Activated naive CD4-positive, alpha-beta T cell treated with anti-CD3 and anti-CD28 coated beads, Interleukin-2, amount 50 U/mL, for 24 hours (primary cell): ENCODE data around the gene VMAC.

Experiments
- H3K27ac Mint-ChIP-seq: one replicate; pipeline ENCODE4 v1.8.0; 2021; ENCODE audit warnings: mild to moderate bottlenecking, mixed read lengths
- H3K27me3 Mint-ChIP-seq: one replicate; pipeline ENCODE4 v1.8.0; 2021; ENCODE audit warnings: mixed read lengths
- H3K36me3 Mint-ChIP-seq: one replicate; pipeline ENCODE4 v1.8.0; 2021; ENCODE audit warnings: mixed read lengths
- H3K4me1 Mint-ChIP-seq: one replicate; pipeline ENCODE4 v1.8.0; 2021; ENCODE audit warnings: mixed read lengths
- H3K4me3 Mint-ChIP-seq: one replicate; pipeline ENCODE4 v1.8.0; 2021; ENCODE audit warnings: mild to moderate bottlenecking, mixed read lengths
- H3K9me3 Mint-ChIP-seq: one replicate; pipeline ENCODE4 v1.8.0; 2021; ENCODE audit warnings: mixed read lengths

The VMAC gene

DNA sequence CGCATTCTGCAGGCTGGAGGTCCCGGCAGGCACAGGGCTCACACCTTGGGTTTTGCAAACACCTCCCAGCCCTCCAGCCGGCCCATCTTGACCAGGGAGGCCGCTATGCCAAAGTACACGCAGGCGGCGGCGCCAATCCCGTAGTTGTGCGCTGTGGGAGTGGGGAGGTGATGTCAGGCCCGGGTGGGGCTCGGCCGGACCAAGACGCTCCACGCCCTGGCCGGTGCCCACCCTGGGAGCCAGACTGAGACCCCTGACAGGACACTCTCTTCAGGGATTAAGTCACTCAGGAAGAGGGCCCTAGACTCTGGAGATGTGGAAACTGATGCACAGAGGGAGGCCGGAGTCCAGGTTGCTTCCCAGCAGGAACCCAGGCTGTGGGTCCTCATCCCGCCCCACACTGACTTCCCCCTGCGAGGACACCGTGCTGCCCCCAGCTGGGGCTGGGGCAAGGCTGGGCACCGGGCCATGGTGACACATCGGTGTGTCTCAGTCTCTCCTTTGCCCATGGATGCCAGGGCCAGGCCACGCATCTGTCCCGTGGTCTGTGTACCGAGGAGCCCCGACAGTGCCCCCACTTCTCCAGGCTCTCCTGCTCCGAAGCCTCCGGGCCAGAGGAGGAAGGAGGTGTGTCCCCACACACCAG lies 9.8 kb upstream of the VMAC start:
- Mint-ChIP-seq H3K36me3 (no peaks in the 10 kb centered on the region), H3K9me3 (no peaks in the 10 kb centered on the region), H3K4me1 (peaks cover 1% of the 10 kb centered on the region), H3K27ac (no peak overlapping the region), H3K4me3 (no peak overlapping the region), H3K27me3 (no peaks in the 10 kb centered on the region)

DNA sequence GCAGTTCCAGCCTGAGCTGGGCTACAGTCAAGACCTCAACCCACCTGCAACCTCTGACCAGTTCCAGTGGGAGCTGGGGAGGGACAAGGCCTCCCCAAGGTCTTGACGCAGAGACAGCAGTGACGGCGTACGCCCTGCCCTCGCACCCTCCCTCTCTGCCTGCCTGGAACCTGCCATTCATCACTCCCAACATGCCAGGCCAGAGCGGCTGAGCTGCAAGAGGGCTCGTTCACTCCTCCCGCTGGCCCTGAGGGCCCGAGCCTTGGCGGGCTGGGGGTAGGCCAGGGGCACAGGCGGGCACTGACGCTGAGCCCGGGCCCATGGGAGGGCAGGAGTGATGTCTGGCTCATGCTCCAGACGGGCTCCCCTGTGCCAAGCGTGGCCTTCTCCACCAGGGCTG lies 9.3 kb upstream of the VMAC start:
- Mint-ChIP-seq H3K27me3 (no peaks in the 10 kb centered on the region), H3K4me3 (no peak overlapping the region), H3K27ac (no peak overlapping the region), H3K4me1 (peaks cover 7% of the 10 kb centered on the region), H3K36me3 (peaks cover 3% of the 10 kb centered on the region), H3K9me3 (no peaks in the 10 kb centered on the region)

DNA sequence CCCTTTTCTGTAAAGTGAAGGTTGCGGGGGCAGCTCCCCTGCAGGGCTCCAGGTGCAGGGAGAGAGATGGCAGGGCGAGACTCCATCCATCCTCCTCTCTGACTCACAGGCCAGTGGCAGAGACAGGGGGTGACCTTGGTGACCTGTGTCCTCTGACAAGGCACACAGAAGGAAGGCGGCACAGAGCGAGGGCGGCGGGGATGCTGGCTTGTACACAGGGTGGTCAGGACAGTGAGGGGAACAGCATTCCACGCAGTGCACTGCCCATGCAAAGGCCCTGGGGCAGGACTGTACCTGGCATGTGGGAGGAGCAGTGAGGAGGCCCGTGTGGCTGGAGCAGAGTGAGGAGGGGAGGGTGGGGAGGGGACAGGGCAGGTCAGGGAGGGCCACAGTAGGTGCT lies 8.8 kb upstream of the VMAC start:
- Mint-ChIP-seq H3K4me3 (no peak overlapping the region), H3K27ac (no peak overlapping the region), H3K36me3 (peaks cover 3% of the 10 kb centered on the region), H3K27me3 (no peaks in the 10 kb centered on the region), H3K9me3 (no peaks in the 10 kb centered on the region), H3K4me1 (peaks cover 8% of the 10 kb centered on the region)

DNA sequence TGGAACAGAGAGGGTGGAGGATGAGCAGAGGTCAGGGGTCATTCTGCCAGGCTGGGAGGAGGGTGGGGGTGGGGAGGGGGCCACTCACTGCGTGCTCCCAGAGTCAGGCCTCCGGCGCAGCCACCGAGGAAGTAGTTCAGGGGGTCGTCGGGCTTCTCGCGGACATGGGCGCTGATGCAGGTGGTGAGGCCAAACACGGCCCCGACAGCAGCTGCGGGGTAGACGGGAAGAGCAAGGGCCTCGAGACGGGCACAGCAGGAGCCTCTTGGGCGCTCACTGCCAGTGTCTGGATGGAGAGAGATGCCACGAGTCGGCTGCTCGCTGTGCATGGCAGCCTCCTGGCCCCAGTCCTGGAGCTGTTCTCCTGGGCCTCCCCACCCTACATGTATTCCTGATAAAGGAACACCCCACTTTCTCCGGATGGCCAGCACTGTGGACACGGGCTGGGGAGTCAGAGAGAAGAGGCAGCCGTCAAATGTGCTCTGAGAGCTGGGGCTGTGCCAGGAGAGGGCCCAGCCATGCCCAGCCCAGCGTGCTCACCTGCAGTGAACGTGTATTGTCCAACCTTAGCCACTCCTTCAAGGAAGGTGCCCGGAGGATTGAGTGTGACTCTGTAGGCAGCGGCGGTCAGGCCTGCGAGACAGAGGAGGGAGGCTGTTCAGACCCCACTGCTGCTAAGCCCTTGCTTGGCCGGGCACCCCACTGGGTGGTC lies 8.2 kb upstream of the VMAC start:
- no peak overlapping the region for H3K4me3 Mint-ChIP-seq
- no peaks in the 10 kb centered on the region for H3K9me3 Mint-ChIP-seq
- no peaks in the 10 kb centered on the region for H3K27me3 Mint-ChIP-seq
- peaks cover 14% of the 10 kb centered on the region for H3K4me1 Mint-ChIP-seq
- peaks cover 5% of the 10 kb centered on the region for H3K36me3 Mint-ChIP-seq
- H3K27ac Mint-ChIP-seq: no peak overlapping the region

DNA sequence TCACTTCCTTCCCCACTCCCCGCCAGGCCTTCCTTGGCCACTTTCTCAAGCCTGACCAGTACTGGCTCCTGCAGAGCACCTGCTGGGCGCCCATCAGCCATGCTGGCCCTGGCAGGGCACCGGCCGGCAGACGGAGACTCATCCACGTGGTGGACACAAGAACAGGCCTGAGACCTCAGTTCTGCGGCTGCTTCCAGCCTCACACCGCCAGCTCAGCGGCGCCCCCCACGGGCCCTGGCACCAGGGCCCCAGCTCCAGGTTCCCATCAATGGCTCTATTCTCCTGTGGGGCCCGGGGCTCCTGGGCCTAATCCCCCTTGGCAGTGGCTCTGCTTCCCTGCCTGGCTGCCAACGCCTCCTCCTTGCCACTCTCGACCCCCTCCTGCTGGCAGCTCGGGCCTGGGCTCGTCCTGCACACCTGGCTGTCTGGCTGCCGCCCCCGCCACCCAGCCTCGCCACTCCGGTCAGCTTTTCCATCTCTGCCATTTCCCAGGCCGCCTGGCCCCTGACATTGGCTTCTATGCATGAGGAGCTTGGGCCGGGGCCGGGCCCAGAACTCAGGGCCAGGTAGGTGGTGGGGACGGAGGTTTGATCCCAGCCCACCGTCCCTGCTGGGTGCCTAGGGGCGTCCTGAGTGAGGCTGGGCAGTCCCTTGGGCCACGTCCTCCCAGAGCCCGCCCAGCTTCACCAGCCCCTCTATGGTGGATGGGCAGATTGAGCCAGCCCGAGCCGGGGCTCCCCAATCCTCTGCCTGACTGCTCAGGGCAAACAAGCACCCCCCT lies 7.3 kb upstream of the VMAC start:
- peak overlapping the region; percentile 12 for H3K27ac Mint-ChIP-seq
- H3K4me3 Mint-ChIP-seq: no peak overlapping the region
- peaks cover 5% of the 10 kb centered on the region for H3K36me3 Mint-ChIP-seq
- H3K4me1 Mint-ChIP-seq: peaks cover 17% of the 10 kb centered on the region
- no peaks in the 10 kb centered on the region for H3K9me3 Mint-ChIP-seq
- no peaks in the 10 kb centered on the region for H3K27me3 Mint-ChIP-seq

DNA sequence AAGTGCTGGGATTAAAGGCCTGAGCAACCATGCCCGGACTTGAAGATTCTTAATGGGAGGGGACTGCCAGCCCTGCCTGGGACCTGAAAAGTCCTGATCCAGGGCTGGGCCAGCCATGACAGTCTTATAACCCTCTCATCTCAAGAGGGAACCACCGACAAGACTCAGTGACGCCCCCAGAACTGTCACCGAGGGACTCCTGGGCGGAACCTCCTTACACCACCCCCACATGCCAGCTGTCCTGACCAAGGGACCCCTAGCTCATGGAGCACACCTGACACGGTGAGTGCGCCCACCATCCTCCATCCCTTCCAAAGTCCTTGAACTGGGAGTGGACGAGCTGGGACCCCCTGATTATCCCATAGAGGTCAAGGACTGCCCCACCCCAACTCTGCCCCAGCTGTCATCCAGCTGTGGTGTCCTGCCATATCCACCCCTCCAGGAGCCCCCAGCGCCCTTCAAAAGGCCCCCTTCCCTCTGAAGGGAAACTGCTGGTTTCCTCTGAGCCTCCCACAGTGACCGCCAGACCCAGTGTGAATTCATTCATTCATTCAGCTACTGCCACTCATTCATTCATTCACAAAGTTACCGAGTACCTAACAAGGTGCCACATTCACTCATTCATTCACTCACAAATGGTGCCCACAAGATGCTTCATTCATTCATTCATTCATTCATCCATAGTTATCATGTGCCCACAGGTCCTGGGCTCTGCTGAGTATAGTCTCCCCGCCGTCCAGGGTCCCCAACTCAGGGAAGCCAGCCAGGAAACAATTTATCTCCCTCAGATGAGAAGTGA lies 4.7 kb upstream of the VMAC start:
- Mint-ChIP-seq H3K27me3 (no peaks in the 10 kb centered on the region), H3K36me3 (peaks cover 5% of the 10 kb centered on the region), H3K27ac (peak overlapping the region; percentile 68), H3K4me1 (peaks cover 22% of the 10 kb centered on the region), H3K9me3 (no peaks in the 10 kb centered on the region), H3K4me3 (no peak overlapping the region)

DNA sequence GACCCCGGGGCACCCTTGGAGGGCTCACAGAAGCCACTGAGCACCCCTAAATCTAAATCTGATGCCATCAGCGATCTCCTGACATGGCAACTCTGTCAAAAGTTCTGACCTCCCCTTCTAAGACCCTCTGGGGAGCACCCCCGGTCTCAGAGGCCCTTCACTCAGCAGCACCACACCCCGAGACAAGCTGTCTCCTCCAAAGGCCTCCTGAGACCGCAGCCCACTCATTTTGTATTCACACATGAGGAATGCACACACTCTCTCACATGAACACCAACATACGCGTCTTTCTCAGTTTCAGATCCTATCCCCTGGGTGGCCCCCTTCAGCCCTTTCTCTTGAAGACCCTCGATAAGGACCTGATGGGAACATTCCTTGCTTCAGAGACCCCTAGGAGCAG lies 3.7 kb upstream of the VMAC start:
- Mint-ChIP-seq H3K4me1 (peaks cover 24% of the 10 kb centered on the region), H3K4me3 (peak overlapping the region; percentile 52), H3K36me3 (peaks cover 5% of the 10 kb centered on the region)

DNA sequence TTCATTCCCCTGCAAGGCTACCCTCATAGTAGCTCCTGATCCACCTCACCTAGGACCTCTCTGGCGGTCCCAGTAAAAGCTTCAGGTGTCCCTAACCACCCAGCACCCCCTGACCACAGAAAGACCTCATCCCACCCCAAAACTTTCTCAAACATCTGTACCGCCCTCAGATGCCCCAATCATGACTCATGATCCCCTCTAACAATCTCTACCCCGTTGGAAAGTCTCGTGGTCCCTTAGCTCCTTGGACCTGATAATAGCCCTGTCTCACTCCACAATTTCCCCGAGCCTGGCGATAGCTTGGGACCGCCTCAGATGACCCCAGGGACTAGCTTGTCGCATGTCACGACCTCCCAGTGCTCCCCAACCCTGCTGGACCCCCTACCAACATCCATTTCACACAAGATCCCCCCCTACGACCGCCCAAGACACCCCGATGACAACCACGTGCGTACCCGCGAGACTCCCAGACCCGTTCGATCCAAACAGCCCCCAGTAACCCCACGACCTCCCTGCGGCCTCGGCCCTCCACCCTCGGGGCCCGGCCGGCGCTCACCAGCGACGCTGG lies 1.5 kb upstream of the VMAC start:
- peak overlapping the region; percentile 97 for H3K27ac Mint-ChIP-seq
- no peaks in the 10 kb centered on the region for H3K27me3 Mint-ChIP-seq
- peak overlapping the region; percentile 98 for H3K4me3 Mint-ChIP-seq
- peaks cover 42% of the 10 kb centered on the region for H3K4me1 Mint-ChIP-seq
- H3K9me3 Mint-ChIP-seq: no peaks in the 10 kb centered on the region
- peaks cover 7% of the 10 kb centered on the region for H3K36me3 Mint-ChIP-seq

More for the DNA sequence above, 3.7 kb upstream of the VMAC start:
- H3K27me3 Mint-ChIP-seq: no peaks in the 10 kb centered on the region
- H3K27ac Mint-ChIP-seq: peak overlapping the region; percentile 70
- H3K9me3 Mint-ChIP-seq: no peaks in the 10 kb centered on the region

DNA sequence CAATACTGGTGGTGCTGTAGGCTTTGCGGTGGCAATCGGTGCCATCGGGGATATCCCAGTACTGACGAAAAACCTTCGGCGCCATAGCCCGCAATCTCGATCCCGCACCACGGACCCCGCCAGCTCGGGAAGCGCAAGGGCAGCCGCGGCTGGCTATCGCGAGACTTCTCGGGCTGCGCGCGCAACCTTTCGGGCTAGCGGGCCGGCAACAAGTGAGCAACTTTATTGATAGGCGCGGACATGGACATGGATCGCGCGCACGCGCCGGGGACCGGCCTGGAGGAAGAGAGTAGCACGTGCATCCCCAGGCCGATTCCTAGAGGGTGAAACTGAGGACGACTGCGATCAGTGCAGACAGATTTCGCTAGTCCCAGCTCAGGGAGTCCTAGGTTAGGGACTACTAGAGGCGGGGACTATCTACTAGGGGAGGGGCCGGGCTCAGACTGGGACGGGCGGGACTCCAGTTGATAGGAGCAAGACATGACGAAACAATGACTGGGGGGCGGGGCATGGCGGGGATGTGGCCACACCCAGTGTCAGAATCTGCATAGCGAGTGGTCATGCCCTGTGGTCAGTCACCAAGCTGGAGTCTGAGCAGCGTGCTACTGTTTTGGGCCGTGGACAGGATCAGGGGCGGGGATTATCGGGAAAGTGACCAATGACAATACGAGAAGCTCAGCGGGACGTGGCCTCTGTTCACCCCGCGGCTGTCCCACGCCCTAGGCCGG lies 884 bp upstream of the VMAC start, which contains the start of gene NDUFA11:
Gene NDUFA11 (minus strand): TSS at position 167 of the 728 bp plus-strand sequence. CDS start 82 bp downstream, at position 85.
- H3K9me3 Mint-ChIP-seq: no peaks in the 10 kb centered on the region
- H3K27ac Mint-ChIP-seq: peak within 1 kb of the TSS; percentile 97
- peaks cover 42% of the 10 kb centered on the region for H3K4me1 Mint-ChIP-seq
- peak within 1 kb of the TSS; percentile 98 for H3K4me3 Mint-ChIP-seq
- peaks cover 7% of the 10 kb centered on the region for H3K36me3 Mint-ChIP-seq
- H3K27me3 Mint-ChIP-seq: no peaks in the 10 kb centered on the region

DNA sequence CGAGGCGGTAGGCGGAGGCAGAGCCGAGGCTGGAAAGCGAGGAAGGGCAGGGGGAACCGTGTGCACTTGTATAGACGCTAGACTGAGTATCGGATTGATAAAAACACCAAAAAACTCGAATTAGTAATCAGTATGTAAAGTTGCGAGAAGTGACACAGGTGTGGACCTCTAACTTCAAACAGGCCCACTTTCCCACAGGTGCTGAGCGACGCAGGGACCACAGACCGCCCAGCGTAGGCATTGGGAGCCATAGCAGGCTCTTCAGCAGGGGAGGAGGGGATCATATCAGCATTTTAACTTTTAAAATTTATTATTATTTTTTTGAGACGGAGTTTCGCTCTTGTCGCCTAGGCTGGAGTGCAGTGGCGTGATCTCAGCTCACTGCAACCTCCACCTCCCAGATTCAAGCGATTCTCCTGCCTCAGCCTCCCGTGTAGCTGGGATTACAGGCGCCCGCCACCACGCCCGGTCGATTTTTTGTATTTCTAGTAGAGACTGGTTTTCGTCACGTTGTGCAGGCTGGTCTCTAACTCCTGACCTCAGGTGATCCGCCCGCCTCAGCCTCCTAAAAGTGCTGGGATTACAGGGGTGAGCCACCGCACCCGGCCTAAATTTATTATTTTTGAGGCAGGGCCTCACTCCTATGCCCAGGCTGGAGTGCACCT lies 574 bp downstream of the VMAC start:
- H3K27me3 Mint-ChIP-seq: no peaks in the 10 kb centered on the region
- H3K4me1 Mint-ChIP-seq: peaks cover 36% of the 10 kb centered on the region
- peak overlapping the region; percentile 98 for H3K4me3 Mint-ChIP-seq
- H3K27ac Mint-ChIP-seq: no peak overlapping the region
- peaks cover 5% of the 10 kb centered on the region for H3K36me3 Mint-ChIP-seq
- no peaks in the 10 kb centered on the region for H3K9me3 Mint-ChIP-seq

DNA sequence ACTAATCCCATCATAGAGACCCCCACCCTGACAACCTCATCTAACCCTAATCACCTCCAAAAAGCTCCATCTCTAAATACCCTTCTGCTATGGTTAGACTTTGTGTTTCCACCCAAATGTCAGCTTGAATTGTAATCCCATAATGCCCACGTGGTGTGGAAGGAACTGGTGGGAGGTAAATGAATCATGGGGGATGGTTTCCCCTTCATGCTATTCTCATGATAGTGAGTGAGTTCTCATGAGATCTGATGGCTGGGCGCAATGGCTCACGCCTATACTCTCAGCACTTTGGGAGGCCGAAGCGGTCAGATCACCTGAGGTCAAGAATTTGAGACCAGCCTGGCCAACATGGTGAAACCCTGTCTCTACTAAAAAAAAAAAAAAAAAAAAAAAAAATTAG lies 2.6 kb downstream of the VMAC start:
- peaks cover 2% of the 10 kb centered on the region for H3K36me3 Mint-ChIP-seq

DNA sequence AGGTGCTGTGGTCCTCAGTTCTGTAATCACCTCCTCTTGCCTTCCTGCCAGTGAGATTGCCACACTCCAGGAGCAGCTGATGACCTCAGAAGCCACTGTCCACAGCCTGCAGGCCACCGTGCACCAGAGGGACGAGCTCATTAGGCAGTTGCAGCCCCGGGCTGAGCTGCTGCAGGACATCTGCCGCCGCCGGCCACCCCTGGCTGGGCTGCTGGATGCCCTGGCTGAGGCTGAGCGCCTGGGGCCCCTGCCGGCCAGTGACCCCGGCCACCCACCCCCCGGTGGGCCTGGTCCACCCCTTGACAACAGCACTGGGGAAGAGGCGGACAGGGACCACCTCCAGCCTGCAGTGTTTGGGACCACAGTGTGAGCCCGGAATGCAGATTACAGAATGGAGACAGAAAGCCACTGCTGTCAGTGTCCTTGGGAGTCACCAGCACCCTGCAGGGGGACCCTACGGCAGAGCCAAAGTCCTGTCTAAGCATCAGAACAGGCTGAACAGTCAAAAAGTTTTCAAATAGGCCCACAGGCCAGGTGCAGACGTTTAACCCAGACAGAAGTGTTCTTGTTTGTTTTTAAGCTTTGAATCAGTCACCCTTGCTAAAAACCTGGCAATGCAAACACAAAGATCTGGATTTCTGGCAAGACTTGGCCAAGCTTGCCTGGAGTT lies 4.2 kb downstream of the VMAC start:
- Mint-ChIP-seq H3K4me1 (peaks cover 20% of the 10 kb centered on the region), H3K4me3 (no peak overlapping the region), H3K36me3 (peaks cover 2% of the 10 kb centered on the region), H3K27ac (no peak overlapping the region), H3K9me3 (no peaks in the 10 kb centered on the region), H3K27me3 (no peaks in the 10 kb centered on the region)

More for the DNA sequence above, 2.6 kb downstream of the VMAC start:
- no peaks in the 10 kb centered on the region for H3K27me3 Mint-ChIP-seq
- H3K4me1 Mint-ChIP-seq: peaks cover 25% of the 10 kb centered on the region
- H3K27ac Mint-ChIP-seq: peak overlapping the region; percentile 73
- no peaks in the 10 kb centered on the region for H3K9me3 Mint-ChIP-seq
- H3K4me3 Mint-ChIP-seq: peak overlapping the region; percentile 75

DNA sequence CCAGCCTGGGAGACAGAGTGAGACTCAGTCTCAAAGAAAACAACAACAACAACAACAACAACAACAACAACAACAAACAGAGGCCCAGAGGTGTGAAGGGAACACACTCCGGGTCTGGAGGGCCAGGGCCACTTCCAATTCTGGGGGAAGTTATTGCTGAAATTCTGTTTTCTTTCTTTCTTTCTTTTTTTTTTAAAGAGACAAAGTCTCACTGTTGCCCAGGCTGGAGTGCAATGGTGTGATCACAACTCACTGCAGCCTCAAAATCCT lies 5.9 kb downstream of the VMAC start:
- H3K4me1 Mint-ChIP-seq: peaks cover 20% of the 10 kb centered on the region
- H3K27ac Mint-ChIP-seq: no peak overlapping the region
- H3K4me3 Mint-ChIP-seq: no peak overlapping the region
- H3K27me3 Mint-ChIP-seq: no peaks in the 10 kb centered on the region
- no peaks in the 10 kb centered on the region for H3K9me3 Mint-ChIP-seq
- peaks cover 2% of the 10 kb centered on the region for H3K36me3 Mint-ChIP-seq

DNA sequence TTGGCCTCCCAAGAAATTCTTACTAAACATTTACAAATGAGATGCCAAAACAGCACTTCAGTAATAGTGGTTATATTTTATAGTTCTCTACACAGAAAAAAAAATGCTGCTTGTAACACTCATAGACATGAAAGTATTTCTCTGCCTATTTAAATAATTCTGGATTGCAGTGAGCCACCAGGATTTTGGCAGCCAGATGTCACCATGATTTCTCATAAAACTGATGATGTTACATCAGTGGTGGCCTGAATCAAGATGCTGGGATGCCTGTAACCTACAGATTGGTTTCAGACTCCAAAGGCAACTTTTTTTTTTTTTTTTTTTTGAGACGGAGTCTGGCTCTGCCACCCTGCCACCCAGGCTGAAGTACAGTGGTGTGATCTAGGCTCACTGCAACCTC lies 6.7 kb downstream of the VMAC start:
- H3K36me3 Mint-ChIP-seq: peaks cover 1% of the 10 kb centered on the region
- no peaks in the 10 kb centered on the region for H3K9me3 Mint-ChIP-seq
- H3K27ac Mint-ChIP-seq: no peak overlapping the region

More for the DNA sequence above, 6.7 kb downstream of the VMAC start:
- no peak overlapping the region for H3K4me3 Mint-ChIP-seq
- no peaks in the 10 kb centered on the region for H3K27me3 Mint-ChIP-seq
- peaks cover 14% of the 10 kb centered on the region for H3K4me1 Mint-ChIP-seq
